Hepatocyte (in vitro differentiated cells): ENCODE data around the gene ARHGEF25. TPM values are rescaled to one million over a fixed set of nuclear protein-coding genes. Genes with fewer than 3 reads are reported as not detected.

Experiments
- DNase-seq: peaks from one replicate; pipeline ENCODE4 v3.0.0-alpha.2; 2016; ENCODE audit warnings: low spot score
- H2AFZ ChIP-seq: fragments of 200-600 bp; sonication (generic); 2 replicates; pipeline ENCODE4 v1.6.0; 2016; ENCODE audit warnings: antibody characterized with exemption, mild to moderate bottlenecking
- H3K27ac ChIP-seq: fragments of 200-600 bp; sonication (generic); 2 replicates; pipeline ENCODE4 v1.5.1; 2016; ENCODE audit warnings: mild to moderate bottlenecking
- H3K27me3 ChIP-seq: fragments of 200-600 bp; sonication (generic); 2 replicates; pipeline ENCODE4 v1.6.1; 2016
- H3K36me3 ChIP-seq: fragments of 200-600 bp; sonication (generic); replicated peaks from 2 replicates; pipeline ENCODE4 v1.5.1; 2016; ENCODE audit warnings: low read depth; ENCODE audit not compliant: insufficient read depth
- H3K4me1 ChIP-seq: fragments of 200-600 bp; sonication (generic); 2 replicates; pipeline ENCODE4 v1.5.1; 2016; ENCODE audit warnings: mild to moderate bottlenecking, moderate library complexity; ENCODE audit not compliant: insufficient read depth
- H3K4me2 ChIP-seq: fragments of 200-600 bp; sonication (generic); 2 replicates; pipeline ENCODE4 v1.6.0; 2016
- H3K4me3 ChIP-seq: fragments of 200-600 bp; sonication (generic); 2 replicates; pipeline ENCODE4 v1.5.1; 2016; ENCODE audit warnings: mild to moderate bottlenecking
- H3K79me2 ChIP-seq: fragments of 200-600 bp; sonication (generic); 2 replicates; pipeline ENCODE4 v1.6.0; 2017; ENCODE audit warnings: mild to moderate bottlenecking
- H3K9me2 ChIP-seq: fragments of 200-600 bp; sonication (generic); replicated peaks from 2 replicates; pipeline ENCODE4 v1.6.0; 2017; ENCODE audit warnings: mild to moderate bottlenecking; ENCODE audit not compliant: insufficient read depth
- H3K9me3 ChIP-seq: fragments of 200-600 bp; sonication (generic); 2 replicates; pipeline ENCODE4 v1.5.1; 2016; ENCODE audit warnings: low read depth, mild to moderate bottlenecking
- H4K20me1 ChIP-seq: fragments of 200-600 bp; sonication (generic); 2 replicates; pipeline ENCODE4 v1.6.0; 2016; ENCODE audit warnings: mild to moderate bottlenecking; ENCODE audit not compliant: insufficient read depth, poor library complexity, severe bottlenecking
- EZH2 ChIP-seq: fragments of 200-600 bp; sonication (generic); IDR thresholded peaks from 2 replicates; pipeline ENCODE4 v1.6.1; 2016; ENCODE audit warnings: antibody characterized with exemption, mild to moderate bottlenecking, borderline replicate concordance
- EZH2phosphoT487 ChIP-seq: fragments of 200-600 bp; sonication (generic); IDR thresholded peaks from one replicate; pipeline ENCODE4 v1.6.1; 2018; ENCODE audit warnings: antibody characterized with exemption, mild to moderate bottlenecking, low read depth, moderate library complexity; ENCODE audit not compliant: unreplicated experiment, severe bottlenecking
- WGBS: methylation state at CpG from one replicate; pipeline ENCODE4 v1.1.6; 2016; ENCODE audit warnings: low lambda C conversion rate; ENCODE audit errors: missing lambda C conversion rate; 5-methylcytosine and 5-hydroxymethylcytosine counted together
- polyA plus RNA-seq: library from polyadenylated mRNA; unstranded; fragments of >200 nt; fragmentation: Nextera tagmentation; extraction: Ambion mirVana; gene quantifications from 2 replicates; pipeline ENCODE4 v1.2.1, GENCODE V29; 2016
- total RNA-seq: library from RNA; depleted of rRNA; stranded (reverse); fragments of >200 nt; gene quantifications from 2 replicates; pipeline ENCODE4 v1.2.3, GENCODE V29; 2014
- TF ChIP-seq, protein P1 (sequence below): fragments of 200-600 bp; sonication (generic); IDR thresholded peaks from 2 replicates; pipeline ENCODE4 v1.5.1; 2016; ENCODE audit warnings: antibody characterized with exemption, mild to moderate bottlenecking; ENCODE audit not compliant: poor library complexity

ARHGEF25 gene
- total and polyA plus RNA-seq, 2 experiments from 2014 or later = 0.29 to 12.6 TPM

DNA sequence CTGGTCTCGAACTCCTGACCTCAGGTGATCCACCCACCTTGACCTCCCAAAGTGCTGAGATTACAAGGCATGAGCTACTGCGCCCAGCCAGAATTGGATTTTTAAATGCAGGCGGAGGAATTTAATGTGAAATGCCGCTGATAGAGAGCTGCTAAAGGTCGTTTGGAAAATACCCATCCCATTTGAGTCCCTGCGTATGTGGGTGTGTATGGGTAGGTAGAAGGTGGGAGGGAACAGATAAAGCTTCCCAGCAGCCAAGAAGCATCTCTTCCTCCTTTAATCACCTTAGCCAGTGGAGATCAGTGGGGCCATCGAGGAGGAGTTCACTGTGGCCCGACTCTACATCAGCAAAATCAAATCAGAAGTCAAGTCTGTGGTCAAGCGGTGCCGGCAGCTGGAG is 36.4 kb upstream of the ARHGEF25 start:
- Histone ChIP-seq H3K4me3 (no peak overlapping the region), H4K20me1 (no peaks in the 10 kb centered on the region), H3K36me3 (no peaks in the 10 kb centered on the region), H3K27ac (no peak overlapping the region), H3K27me3 (no peaks in the 10 kb centered on the region), H3K79me2 (no peaks in the 10 kb centered on the region), H3K9me2 (no peaks in the 10 kb centered on the region), H3K4me2 (no peak overlapping the region), H2AFZ (no peak overlapping the region), H3K4me1 (peaks cover 6% of the 10 kb centered on the region), H3K9me3 (no peaks in the 10 kb centered on the region)
- no peak for DNase-seq
- TF ChIP-seq, protein P1, sequence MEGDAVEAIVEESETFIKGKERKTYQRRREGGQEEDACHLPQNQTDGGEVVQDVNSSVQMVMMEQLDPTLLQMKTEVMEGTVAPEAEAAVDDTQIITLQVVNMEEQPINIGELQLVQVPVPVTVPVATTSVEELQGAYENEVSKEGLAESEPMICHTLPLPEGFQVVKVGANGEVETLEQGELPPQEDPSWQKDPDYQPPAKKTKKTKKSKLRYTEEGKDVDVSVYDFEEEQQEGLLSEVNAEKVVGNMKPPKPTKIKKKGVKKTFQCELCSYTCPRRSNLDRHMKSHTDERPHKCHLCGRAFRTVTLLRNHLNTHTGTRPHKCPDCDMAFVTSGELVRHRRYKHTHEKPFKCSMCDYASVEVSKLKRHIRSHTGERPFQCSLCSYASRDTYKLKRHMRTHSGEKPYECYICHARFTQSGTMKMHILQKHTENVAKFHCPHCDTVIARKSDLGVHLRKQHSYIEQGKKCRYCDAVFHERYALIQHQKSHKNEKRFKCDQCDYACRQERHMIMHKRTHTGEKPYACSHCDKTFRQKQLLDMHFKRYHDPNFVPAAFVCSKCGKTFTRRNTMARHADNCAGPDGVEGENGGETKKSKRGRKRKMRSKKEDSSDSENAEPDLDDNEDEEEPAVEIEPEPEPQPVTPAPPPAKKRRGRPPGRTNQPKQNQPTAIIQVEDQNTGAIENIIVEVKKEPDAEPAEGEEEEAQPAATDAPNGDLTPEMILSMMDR = no peak
- TF ChIP-seq EZH2 (no peak), EZH2phosphoT487 (no peak)
- 85% methylated on average over 10 of the region's 10 CpGs for WGBS

DNA sequence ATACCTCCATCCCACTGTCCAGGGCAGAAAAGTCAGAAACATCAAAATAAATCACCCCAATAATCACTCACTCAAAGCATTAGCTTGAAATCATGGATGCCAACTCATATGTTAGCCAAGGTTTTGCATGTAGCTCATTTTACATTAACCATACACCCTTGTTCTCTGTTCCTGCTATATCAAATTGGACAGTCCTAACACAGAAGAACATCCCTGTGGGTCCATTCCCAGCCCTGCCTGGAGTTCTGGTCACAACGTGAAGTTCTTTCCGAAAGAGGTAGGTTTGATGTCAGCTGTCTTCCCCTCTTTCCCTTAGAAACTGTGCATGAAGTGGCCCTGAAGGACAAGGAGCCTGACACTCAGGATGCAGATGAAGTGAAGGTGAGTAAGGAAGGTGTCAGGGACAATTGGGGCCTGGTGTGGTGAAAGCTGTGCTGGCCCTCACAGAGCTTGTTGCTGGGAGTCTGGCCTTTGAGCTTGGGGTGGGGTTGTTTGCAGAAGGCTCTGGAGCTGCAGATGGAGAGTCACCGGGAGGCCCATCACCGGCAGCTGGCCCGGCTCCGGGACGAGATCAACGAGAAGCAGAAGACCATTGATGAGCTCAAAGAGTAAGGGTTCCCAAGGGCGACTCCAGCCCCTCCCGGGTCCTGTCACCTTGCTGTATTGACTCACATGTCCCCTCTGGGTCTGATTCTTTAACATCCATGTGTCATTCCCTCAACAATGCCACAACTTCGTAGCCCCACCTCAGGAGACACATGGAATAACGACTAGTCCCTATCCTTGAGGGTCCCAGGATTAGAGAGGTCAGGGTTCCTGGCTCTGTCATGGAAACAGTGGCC is 35.2 kb upstream of the ARHGEF25 start:
- H3K36me3 ChIP-seq = no peaks in the 10 kb centered on the region
- H3K9me3 ChIP-seq = no peaks in the 10 kb centered on the region
- no peaks in the 10 kb centered on the region for H3K27me3 ChIP-seq
- WGBS = 81% methylated on average over 12 of the region's 12 CpGs
- peak; percentile 54 for DNase-seq
- H4K20me1 ChIP-seq = no peaks in the 10 kb centered on the region
- H3K4me2 ChIP-seq = peak overlapping the region; percentile 13
- peaks cover 12% of the 10 kb centered on the region for H3K4me1 ChIP-seq
- H3K9me2 ChIP-seq = no peaks in the 10 kb centered on the region
- TF ChIP-seq, protein P1 = no peak
- TF ChIP-seq EZH2phosphoT487 (no peak), EZH2 (no peak)
- no peak overlapping the region for H3K4me3 ChIP-seq
- H2AFZ ChIP-seq = no peak overlapping the region
- H3K79me2 ChIP-seq = no peaks in the 10 kb centered on the region
- peak overlapping the region; percentile 73 for H3K27ac ChIP-seq

DNA sequence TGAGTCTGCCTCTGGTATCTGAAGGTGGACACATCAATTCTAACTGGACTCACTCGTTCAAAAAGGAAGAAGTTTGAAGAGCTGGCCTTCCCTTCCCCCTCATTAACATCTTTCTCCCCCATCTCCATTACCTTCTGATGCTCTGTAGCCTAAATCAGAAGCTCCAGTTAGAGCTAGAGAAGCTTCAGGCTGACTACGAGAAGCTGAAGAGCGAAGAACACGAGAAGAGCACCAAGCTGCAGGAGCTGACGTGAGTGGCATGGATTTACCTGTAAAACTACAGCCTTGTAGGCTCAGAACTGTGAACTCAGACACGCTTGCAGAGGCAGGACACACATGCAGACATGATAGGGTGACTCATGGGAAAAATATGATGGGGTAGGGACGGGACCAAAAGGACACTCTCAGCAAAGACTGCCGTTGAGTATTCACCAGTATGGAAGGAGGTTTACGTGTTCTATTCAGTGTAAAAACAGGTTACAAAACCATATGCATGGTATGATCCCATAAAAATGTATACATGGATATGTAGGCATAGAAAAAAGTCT is 34.5 kb upstream of the ARHGEF25 start:
- no peaks in the 10 kb centered on the region for H3K79me2 ChIP-seq
- no peak overlapping the region for H3K4me3 ChIP-seq
- H3K36me3 ChIP-seq = no peaks in the 10 kb centered on the region
- WGBS = 87% methylated on average over 9 of the region's 9 CpGs
- H3K9me3 ChIP-seq = no peaks in the 10 kb centered on the region
- H3K9me2 ChIP-seq = no peaks in the 10 kb centered on the region
- TF ChIP-seq, protein P1 = no peak
- TF ChIP-seq EZH2phosphoT487 (no peak), EZH2 (no peak)
- no peaks in the 10 kb centered on the region for H3K27me3 ChIP-seq
- H4K20me1 ChIP-seq = no peaks in the 10 kb centered on the region
- H3K4me2 ChIP-seq = peak overlapping the region; percentile 13
- H3K27ac ChIP-seq = peak overlapping the region; percentile 73
- peaks cover 12% of the 10 kb centered on the region for H3K4me1 ChIP-seq
- no peak for DNase-seq
- H2AFZ ChIP-seq = no peak overlapping the region
